Muscle layer of colon (tissue), 2 donors: ENCODE data around the gene KIF20A.

Source experiments
- H3K27ac ChIP-seq: one replicate; pipeline ENCODE4 v1.7.0; 2013; ENCODE audit warnings: low read depth, mild to moderate bottlenecking, low read length, moderate library complexity
- H3K27me3 ChIP-seq, 2 donors: one replicate each; pipeline ENCODE4 v1.7.0; 2013; ENCODE audit warnings: low read length in 2 of 2, mild to moderate bottlenecking in 2 of 2; ENCODE audit not compliant: insufficient read depth in 2 of 2, control insufficient read depth in 1 of 2
- H3K36me3 ChIP-seq: one replicate; pipeline ENCODE4 v1.7.0; 2013; ENCODE audit warnings: mild to moderate bottlenecking, low read length; ENCODE audit not compliant: insufficient read depth
- H3K4me1 ChIP-seq: one replicate; pipeline ENCODE4 v1.7.0; 2013; ENCODE audit warnings: mild to moderate bottlenecking, low read length; ENCODE audit not compliant: insufficient read depth
- H3K4me3 ChIP-seq, 2 donors: one replicate each; pipeline ENCODE4 v1.7.0; 2013; ENCODE audit warnings: low read length in 2 of 2, low read depth in 1 of 2, mild to moderate bottlenecking in 1 of 2, moderate library complexity in 1 of 2
- H3K9ac ChIP-seq: one replicate; pipeline ENCODE4 v1.7.0; 2013; ENCODE audit warnings: low read length
- H3K9me3 ChIP-seq: one replicate; pipeline ENCODE4 v1.7.0; 2013; ENCODE audit warnings: mild to moderate bottlenecking, low read length
- donor health status: abdominal sarcoma.
- donor health status: Adenocarcinoma of cecum.

Gene KIF20A

DNA sequence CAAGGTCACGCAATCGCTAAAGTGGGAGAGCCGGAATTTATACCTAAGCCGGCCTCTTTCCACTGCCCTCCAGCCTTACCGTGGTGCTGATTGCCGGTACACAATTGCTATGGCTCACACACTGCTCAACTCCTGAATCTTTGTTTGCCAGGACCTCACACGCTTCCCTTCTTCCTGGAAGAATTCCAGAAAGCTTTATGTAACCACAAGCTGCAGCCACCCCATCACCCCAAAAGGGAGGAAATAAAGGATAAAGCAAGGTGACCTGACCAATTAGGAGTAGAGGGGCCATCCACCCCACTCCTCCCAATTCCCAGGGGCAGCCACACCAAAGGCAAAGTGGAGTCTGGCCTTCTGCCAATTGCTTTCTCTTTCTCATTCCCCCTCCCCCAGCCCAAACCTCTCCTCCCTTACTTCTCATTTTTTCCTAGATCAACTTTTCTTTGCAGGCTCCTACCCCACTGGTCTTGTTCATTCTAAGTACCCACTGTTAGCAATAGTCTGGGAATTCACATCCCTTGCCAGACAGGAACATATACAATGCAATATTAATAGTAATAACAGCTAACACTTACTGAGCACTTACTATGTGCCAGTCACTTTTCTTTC is 52.2 kb downstream of the KIF20A start:
- Histone ChIP-seq H3K9ac (no peak overlapping the region), H3K27ac (no peak overlapping the region), H3K36me3 (no peaks in the 10 kb centered on the region), H3K4me1 (peaks cover 6% of the 10 kb centered on the region), H3K27me3 (no peaks in the 10 kb centered on the region), H3K4me3 (no peak overlapping the region), H3K9me3 (no peaks in the 10 kb centered on the region)

DNA sequence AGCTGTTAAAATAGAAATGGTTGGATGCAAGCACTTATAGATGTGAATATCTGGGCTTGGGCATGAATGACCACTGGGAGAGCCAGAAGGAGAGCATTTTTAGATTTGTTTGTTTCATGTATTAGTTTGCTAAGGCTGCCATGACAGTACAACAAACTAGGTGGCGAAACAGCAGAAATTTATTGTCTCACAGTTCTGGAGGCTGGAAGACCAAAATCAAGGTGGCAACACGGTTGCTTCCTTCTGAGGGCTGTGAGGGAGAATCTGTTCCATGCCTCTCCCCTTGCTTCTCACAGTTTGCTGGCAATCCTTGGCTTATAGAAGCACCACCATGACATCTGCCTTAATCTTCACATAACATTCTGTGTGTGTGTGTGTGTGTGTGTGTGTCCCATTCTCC is 54.4 kb downstream of the KIF20A start:
- Histone ChIP-seq H3K4me3 (no peak overlapping the region), H3K27ac (no peak overlapping the region), H3K4me1 (peaks cover 6% of the 10 kb centered on the region)

GRCh38 chr5:138234651-138235050 is 55.7 kb downstream of the KIF20A start:
- Histone ChIP-seq H3K4me1 (peaks cover 6% of the 10 kb centered on the region), H3K9ac (no peak overlapping the region), H3K9me3 (no peaks in the 10 kb centered on the region), H3K27me3 (no peaks in the 10 kb centered on the region), H3K4me3 (no peak overlapping the region), H3K27ac (no peak overlapping the region), H3K36me3 (no peaks in the 10 kb centered on the region)

More for the DNA sequence above, 54.4 kb downstream of the KIF20A start:
- H3K9me3 ChIP-seq = no peaks in the 10 kb centered on the region
- no peak overlapping the region for H3K9ac ChIP-seq
- H3K36me3 ChIP-seq = no peaks in the 10 kb centered on the region
- H3K27me3 ChIP-seq = no peaks in the 10 kb centered on the region
